Ishikawa (cell line): ENCODE results near the gene ISCA1.

Experiments used
- CEBPB ChIP-seq: IDR thresholded peaks from 2 replicates; pipeline ENCODE4 v1.6.1; 2012
- CREB1 ChIP-seq: IDR thresholded peaks from 2 replicates; pipeline ENCODE4 v1.6.1; 2012; ENCODE audit warnings: low read depth
- EGR1 ChIP-seq: IDR thresholded peaks from 2 replicates; pipeline ENCODE4 v1.6.1; 2012
- EP300 ChIP-seq: IDR thresholded peaks from 2 replicates; pipeline ENCODE4 v1.6.1; 2012; ENCODE audit warnings: borderline replicate concordance
- FOXM1 ChIP-seq: IDR thresholded peaks from 2 replicates; pipeline ENCODE4 v1.6.1; 2012; ENCODE audit warnings: low read depth, borderline replicate concordance
- MAX ChIP-seq: IDR thresholded peaks from 2 replicates; pipeline ENCODE4 v1.6.1; 2012
- NFIC ChIP-seq: IDR thresholded peaks from 2 replicates; pipeline ENCODE4 v1.6.1; 2012
- RAD21 ChIP-seq: IDR thresholded peaks from 2 replicates; pipeline ENCODE4 v1.6.1; 2012; ENCODE audit warnings: low read depth
- REST ChIP-seq: IDR thresholded peaks from 2 replicates; pipeline ENCODE4 v1.6.1; 2012; ENCODE audit warnings: low read depth, mild to moderate bottlenecking
- TAF1 ChIP-seq: IDR thresholded peaks from 2 replicates; pipeline ENCODE4 v1.6.1; 2012; ENCODE audit warnings: low read depth, mild to moderate bottlenecking
- TCF12 ChIP-seq: IDR thresholded peaks from 2 replicates; pipeline ENCODE4 v1.6.1; 2012; ENCODE audit warnings: low read depth
- TEAD4 ChIP-seq: IDR thresholded peaks from 2 replicates; pipeline ENCODE4 v1.6.1; 2012
- USF1 ChIP-seq: IDR thresholded peaks from 2 replicates; pipeline ENCODE4 v1.6.1; 2012
- YY1 ChIP-seq: IDR thresholded peaks from 2 replicates; pipeline ENCODE4 v1.6.1; 2012; ENCODE audit warnings: low read depth
- ZBTB7A ChIP-seq: IDR thresholded peaks from 2 replicates; pipeline ENCODE4 v1.6.1; 2012; ENCODE audit warnings: low read depth

Gene ISCA1

GRCh38 chr9:86280580-86280979 is 1.8 kb downstream of the ISCA1 start:
- TF ChIP-seq EGR1: no peak
- TF ChIP-seq FOXM1: no peak
- no peak for TF ChIP-seq TCF12
- no peak for TF ChIP-seq TAF1

GRCh38 chr9:86279839-86280238 is 2.5 kb downstream of the ISCA1 start:
- no peak for TF ChIP-seq EP300
- TF ChIP-seq TCF12: no peak
- TF ChIP-seq MAX: no peak
- TF ChIP-seq CEBPB: no peak
- no peak for TF ChIP-seq CREB1
- no peak for TF ChIP-seq USF1
- no peak for TF ChIP-seq ZBTB7A

- TF ChIP-seq FOXM1: no peak
- no peak for TF ChIP-seq REST
- no peak for TF ChIP-seq USF1
- TF ChIP-seq TCF12: no peak
- TF ChIP-seq NFIC: no peak
- no peak for TF ChIP-seq ZBTB7A
- no peak for TF ChIP-seq TAF1
- no peak for TF ChIP-seq CREB1
- no peak for TF ChIP-seq MAX
- no peak for TF ChIP-seq YY1
- TF ChIP-seq EGR1: no peak
- TF ChIP-seq EP300: no peak
- TF ChIP-seq TEAD4: no peak
- TF ChIP-seq CEBPB: no peak
- no peak for TF ChIP-seq RAD21
Measured at GRCh38 chr9:86277072-86277471, 5.3 kb downstream of the ISCA1 start.

GRCh38 chr9:86275962-86276361 is 6.4 kb downstream of the ISCA1 start:
- TF ChIP-seq ZBTB7A (no peak), FOXM1 (no peak), YY1 (no peak), RAD21 (no peak), CREB1 (no peak), TCF12 (no peak), USF1 (no peak)

GRCh38 chr9:86274821-86275643 is 7.3 kb downstream of the ISCA1 start:
- TF ChIP-seq CREB1 (no peak), REST (no peak), YY1 (no peak), RAD21 (no peak), FOXM1 (no peak), TCF12 (no peak), EP300 (no peak), CEBPB (no peak), USF1 (no peak), NFIC (no peak), TEAD4 (no peak), TAF1 (no peak), EGR1 (no peak)
